A549 treated with dexamethasone at 1 μM for 4 hours (cell line): ENCODE measurements around the gene RBM4B. TPM values are rescaled to one million over a fixed set of nuclear protein-coding genes. Genes with fewer than 3 reads are reported as not detected.

Experiments
- total RNA-seq: library from RNA; stranded (reverse); fragments of 200-300 nt; extraction: Qiagen RNA extraction; gene quantifications from 5 replicates; pipeline ENCODE4 v1.2.3, GENCODE V29; 2022

Gene RBM4B
- total RNA-seq = 16.0 to 22.0 TPM (median 18.6 TPM) in 5 replicates

GRCh38 chr11:66677599-66678375 lies at the start of gene RBM4B:
TSS of gene RBM4B (minus strand) at chr11:66677887. CDS start at chr11:66677079, 808 bp downstream.

GRCh38 chr11:66638177-66639065 lies 39.3 kb downstream of the RBM4B start, which contains the start of gene RBM4:
TSS of gene RBM4 (plus strand) at chr11:66638703. CDS start at chr11:66639712, 1,009 bp downstream.

GRCh38 chr11:66616379-66617154 lies 61.1 kb downstream of the RBM4B start, which contains the start of gene RBM14:
TSS of gene RBM14 (plus strand) at chr11:66616630. CDS start at chr11:66616721, 91 bp downstream.

Other genes starting within 250 kb of the RBM4B start
- gene MRPL11, start 239.0 kb downstream of the RBM4B start, total RNA-seq = 96.3 to 115 TPM (median 107 TPM) in 5 replicates
- 3.4 to 5.2 TPM (median 4.5 TPM) in 5 replicates for gene PELI3, start 211.0 kb downstream of the RBM4B start, total RNA-seq
- gene DPP3, start 197.5 kb downstream of the RBM4B start, total RNA-seq = 48.9 to 58.4 TPM (median 56.0 TPM) in 5 replicates
- gene BBS1, start 167.3 kb downstream of the RBM4B start, total RNA-seq = 6.1 to 10.0 TPM (median 9.4 TPM) in 5 replicates
- gene ZDHHC24, start 131.8 kb downstream of the RBM4B start, total RNA-seq = 7.1 to 14.1 TPM (median 13.2 TPM) in 5 replicates
- gene ACTN3, start 131.0 kb downstream of the RBM4B start, total RNA-seq = 0.04 to 0.06 TPM (median 0.04 TPM) in 4 of 5 replicates, not detected in the other
- 28.4 to 36.1 TPM (median 31.4 TPM) in 5 replicates for gene CTSF, start 109.3 kb downstream of the RBM4B start, total RNA-seq
- 0.39 to 0.75 TPM (median 0.55 TPM) in 5 replicates for gene CCDC87, start 84.8 kb downstream of the RBM4B start, total RNA-seq
- gene CCS, start 84.7 kb downstream of the RBM4B start, total RNA-seq = 24.4 to 32.1 TPM (median 27.6 TPM) in 5 replicates
- gene RBM14, start 61.3 kb downstream of the RBM4B start, total RNA-seq = 59.6 to 80.2 TPM (median 65.6 TPM) in 5 replicates
- 130 to 150 TPM (median 140 TPM) in 5 replicates for gene RBM4, start 39.2 kb downstream of the RBM4B start, total RNA-seq
- 6.7 to 10.6 TPM (median 9.9 TPM) in 5 replicates for gene SPTBN2, start 51.3 kb upstream of the RBM4B start, total RNA-seq
- gene RCE1, start 165.6 kb upstream of the RBM4B start, total RNA-seq = 36.7 to 56.6 TPM (median 53.1 TPM) in 5 replicates
- gene LRFN4, start 179.2 kb upstream of the RBM4B start, total RNA-seq = 73.8 to 122 TPM (median 105 TPM) in 5 replicates